ENCODE measurements around the gene ZBTB20.
A peak's percentile ranks its signal among the peaks of the same experiment; 100 is the strongest.

Gene ZBTB20

DNA sequence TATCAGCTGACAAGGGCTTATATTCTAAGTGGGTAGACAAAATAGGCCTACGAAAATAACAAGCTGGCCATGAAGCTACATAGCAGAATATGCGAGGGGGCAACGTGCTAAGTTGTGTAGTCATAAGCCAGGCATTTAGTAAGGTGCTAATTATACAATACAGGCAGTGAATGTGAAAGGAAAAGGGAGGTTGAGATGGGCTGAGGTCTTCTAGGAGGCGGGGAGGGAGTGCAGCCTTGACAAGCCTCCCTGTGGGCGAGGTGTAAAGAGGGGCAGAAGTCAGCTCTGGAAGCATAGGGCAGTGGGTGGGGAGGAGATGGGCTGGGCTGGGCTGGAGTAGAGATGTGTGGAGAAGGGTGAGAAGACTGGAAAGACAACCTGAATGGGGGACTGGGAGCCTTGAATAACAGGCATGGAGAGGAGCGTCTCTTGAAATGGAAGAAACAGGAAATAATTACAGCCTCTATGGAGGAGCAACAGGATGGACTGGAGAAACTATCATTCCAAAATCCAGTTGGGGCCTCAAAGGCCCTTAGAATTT is 852.1 kb downstream of the ZBTB20 start:
- Histone ChIP-seq H4K20me1 (ENCODE audit: low read depth, low read length) (no peaks in the 10 kb centered on the region), H3K79me2 (ENCODE audit: insufficient read depth, low read length) (no peaks in the 10 kb centered on the region), H3F3A (ENCODE audit: insufficient read depth) (peaks cover 10% of the 10 kb centered on the region), H3K36me3 (ENCODE audit: low read length) (no peaks in the 10 kb centered on the region), H3K4me2 (ENCODE audit: low read depth, low read length, poor library complexity, severe bottlenecking) (no peak overlapping the region), H3K4me3 (ENCODE audit: insufficient read depth, low read length, poor library complexity, severe bottlenecking) (no peak overlapping the region), H3K27me3 (ENCODE audit: low read length) (no peaks in the 10 kb centered on the region), H3K9me2 (replicated peaks; ENCODE audit: insufficient read depth, low read length) (no peaks in the 10 kb centered on the region), H3K9me3 (ENCODE audit: insufficient read depth, low read length) (no peaks in the 10 kb centered on the region), H3K27ac (ENCODE audit: low read depth, low read length) (no peak overlapping the region), H3K9ac (ENCODE audit: low read length) (no peak overlapping the region), H2AFZ (ENCODE audit: low read depth, low read length, severe bottlenecking) (no peak overlapping the region)
- TF ChIP-seq EZH2phosphoT487 (conservative IDR thresholded peaks at IDR 0.05; ENCODE audit: low read length): no peak
- TF ChIP-seq, protein P1, sequence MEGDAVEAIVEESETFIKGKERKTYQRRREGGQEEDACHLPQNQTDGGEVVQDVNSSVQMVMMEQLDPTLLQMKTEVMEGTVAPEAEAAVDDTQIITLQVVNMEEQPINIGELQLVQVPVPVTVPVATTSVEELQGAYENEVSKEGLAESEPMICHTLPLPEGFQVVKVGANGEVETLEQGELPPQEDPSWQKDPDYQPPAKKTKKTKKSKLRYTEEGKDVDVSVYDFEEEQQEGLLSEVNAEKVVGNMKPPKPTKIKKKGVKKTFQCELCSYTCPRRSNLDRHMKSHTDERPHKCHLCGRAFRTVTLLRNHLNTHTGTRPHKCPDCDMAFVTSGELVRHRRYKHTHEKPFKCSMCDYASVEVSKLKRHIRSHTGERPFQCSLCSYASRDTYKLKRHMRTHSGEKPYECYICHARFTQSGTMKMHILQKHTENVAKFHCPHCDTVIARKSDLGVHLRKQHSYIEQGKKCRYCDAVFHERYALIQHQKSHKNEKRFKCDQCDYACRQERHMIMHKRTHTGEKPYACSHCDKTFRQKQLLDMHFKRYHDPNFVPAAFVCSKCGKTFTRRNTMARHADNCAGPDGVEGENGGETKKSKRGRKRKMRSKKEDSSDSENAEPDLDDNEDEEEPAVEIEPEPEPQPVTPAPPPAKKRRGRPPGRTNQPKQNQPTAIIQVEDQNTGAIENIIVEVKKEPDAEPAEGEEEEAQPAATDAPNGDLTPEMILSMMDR (IDR thresholded peaks at IDR 0.05; ENCODE audit: insufficient read depth, low read length, poor library complexity, severe bottlenecking): no peak

GRCh38 chr3:114293838-114294535 is 853.1 kb downstream of the ZBTB20 start, which contains the start of gene TIGIT:
Gene TIGIT (plus strand): TSS chr3:114294028. CDS start chr3:114294062, 34 bp downstream.
- no peaks in the 10 kb centered on the region for H4K20me1 ChIP-seq (ENCODE audit: low read depth, low read length)
- no peak within 1 kb of the TSS for H3K9ac ChIP-seq (ENCODE audit: low read length)
- no peaks in the 10 kb centered on the region for H3K79me2 ChIP-seq (ENCODE audit: insufficient read depth, low read length)
- no peak within 1 kb of the TSS for H2AFZ ChIP-seq (ENCODE audit: low read depth, low read length, severe bottlenecking)
- H3K9me3 ChIP-seq (ENCODE audit: insufficient read depth, low read length): no peaks in the 10 kb centered on the region
- H3F3A ChIP-seq (ENCODE audit: insufficient read depth): peaks cover 10% of the 10 kb centered on the region
- 0 out of 2 replicates have a peak within 1 kb of the TSS, but pooled peaks have one; percentile 8 for H3K27ac ChIP-seq (ENCODE audit: low read depth, low read length)
- H3K4me2 ChIP-seq (ENCODE audit: low read depth, low read length, poor library complexity, severe bottlenecking): no peak within 1 kb of the TSS
- no peaks in the 10 kb centered on the region for H3K36me3 ChIP-seq (ENCODE audit: low read length)
- TF ChIP-seq EZH2phosphoT487 (conservative IDR thresholded peaks at IDR 0.05; ENCODE audit: low read length): no peak
- TF ChIP-seq, protein P1 (IDR thresholded peaks at IDR 0.05; ENCODE audit: insufficient read depth, low read length, poor library complexity, severe bottlenecking): no peak
- no peak within 1 kb of the TSS for H3K4me3 ChIP-seq (ENCODE audit: insufficient read depth, low read length, poor library complexity, severe bottlenecking)
- H3K27me3 ChIP-seq (ENCODE audit: low read length): no peaks in the 10 kb centered on the region
- no peaks in the 10 kb centered on the region for H3K9me2 ChIP-seq (replicated peaks; ENCODE audit: insufficient read depth, low read length)

- H3K27ac ChIP-seq (ENCODE audit: low read depth, low read length): peak overlapping the region; percentile 94
- H3K79me2 ChIP-seq (ENCODE audit: insufficient read depth, low read length): no peaks in the 10 kb centered on the region
- H3F3A ChIP-seq (ENCODE audit: insufficient read depth): peaks cover 10% of the 10 kb centered on the region
- peak overlapping the region; percentile 51 for H3K9ac ChIP-seq (ENCODE audit: low read length)
- peak overlapping the region; percentile 59 for H2AFZ ChIP-seq (ENCODE audit: low read depth, low read length, severe bottlenecking)
- H3K4me3 ChIP-seq (ENCODE audit: insufficient read depth, low read length, poor library complexity, severe bottlenecking): peak overlapping the region; percentile 17
- no peaks in the 10 kb centered on the region for H3K9me3 ChIP-seq (ENCODE audit: insufficient read depth, low read length)
- no peaks in the 10 kb centered on the region for H3K36me3 ChIP-seq (ENCODE audit: low read length)
- peak overlapping the region; percentile 70 for H3K4me2 ChIP-seq (ENCODE audit: low read depth, low read length, poor library complexity, severe bottlenecking)
- no peaks in the 10 kb centered on the region for H4K20me1 ChIP-seq (ENCODE audit: low read depth, low read length)
- H3K27me3 ChIP-seq (ENCODE audit: low read length): no peaks in the 10 kb centered on the region
- TF ChIP-seq, protein P1 (IDR thresholded peaks at IDR 0.05; ENCODE audit: insufficient read depth, low read length, poor library complexity, severe bottlenecking): peak; percentile 96
- TF ChIP-seq EZH2phosphoT487 (conservative IDR thresholded peaks at IDR 0.05; ENCODE audit: low read length): no peak
- H3K9me2 ChIP-seq (replicated peaks; ENCODE audit: insufficient read depth, low read length): no peaks in the 10 kb centered on the region
Observed at GRCh38 chr3:114290911-114291901, 855.9 kb downstream of the ZBTB20 start.

Data from SU-DHL-6 (cell line).